Panc1 (cell line): Measurements from ENCODE around the gene UBAP1.

Experiments
- CTCF ChIP-seq: fragments of 450-650 bp; IDR thresholded peaks from 2 replicates; pipeline ENCODE4 v1.5.1; 2017; ENCODE audit warnings: mild to moderate bottlenecking
- POLR2AphosphoS5 ChIP-seq: IDR thresholded peaks from 2 replicates; pipeline ENCODE4 v1.6.1; 2012; ENCODE audit warnings: mild to moderate bottlenecking, low read depth, low read length, moderate library complexity
- TCF7L2 ChIP-seq: IDR thresholded peaks from 2 replicates; pipeline ENCODE4 v1.6.1; 2011; ENCODE audit warnings: mild to moderate bottlenecking, low read depth, low read length, inconsistent platforms
- TF ChIP-seq, protein P1 (sequence below), 2 experiments: IDR thresholded peaks; 2 replicates each; pipeline ENCODE4 v1.6.1; 2011 to 2012; ENCODE audit warnings: low read depth in 2 of 2, control low read depth in 1 of 2, low read length in 1 of 2, mild to moderate bottlenecking in 1 of 2, moderate library complexity in 1 of 2; ENCODE audit not compliant: insufficient read depth in 1 of 2

GRCh38 chr9:34291023-34291422 lies 112.2 kb downstream of the UBAP1 start:
- no peak for TF ChIP-seq CTCF
- TF ChIP-seq, protein P1, sequence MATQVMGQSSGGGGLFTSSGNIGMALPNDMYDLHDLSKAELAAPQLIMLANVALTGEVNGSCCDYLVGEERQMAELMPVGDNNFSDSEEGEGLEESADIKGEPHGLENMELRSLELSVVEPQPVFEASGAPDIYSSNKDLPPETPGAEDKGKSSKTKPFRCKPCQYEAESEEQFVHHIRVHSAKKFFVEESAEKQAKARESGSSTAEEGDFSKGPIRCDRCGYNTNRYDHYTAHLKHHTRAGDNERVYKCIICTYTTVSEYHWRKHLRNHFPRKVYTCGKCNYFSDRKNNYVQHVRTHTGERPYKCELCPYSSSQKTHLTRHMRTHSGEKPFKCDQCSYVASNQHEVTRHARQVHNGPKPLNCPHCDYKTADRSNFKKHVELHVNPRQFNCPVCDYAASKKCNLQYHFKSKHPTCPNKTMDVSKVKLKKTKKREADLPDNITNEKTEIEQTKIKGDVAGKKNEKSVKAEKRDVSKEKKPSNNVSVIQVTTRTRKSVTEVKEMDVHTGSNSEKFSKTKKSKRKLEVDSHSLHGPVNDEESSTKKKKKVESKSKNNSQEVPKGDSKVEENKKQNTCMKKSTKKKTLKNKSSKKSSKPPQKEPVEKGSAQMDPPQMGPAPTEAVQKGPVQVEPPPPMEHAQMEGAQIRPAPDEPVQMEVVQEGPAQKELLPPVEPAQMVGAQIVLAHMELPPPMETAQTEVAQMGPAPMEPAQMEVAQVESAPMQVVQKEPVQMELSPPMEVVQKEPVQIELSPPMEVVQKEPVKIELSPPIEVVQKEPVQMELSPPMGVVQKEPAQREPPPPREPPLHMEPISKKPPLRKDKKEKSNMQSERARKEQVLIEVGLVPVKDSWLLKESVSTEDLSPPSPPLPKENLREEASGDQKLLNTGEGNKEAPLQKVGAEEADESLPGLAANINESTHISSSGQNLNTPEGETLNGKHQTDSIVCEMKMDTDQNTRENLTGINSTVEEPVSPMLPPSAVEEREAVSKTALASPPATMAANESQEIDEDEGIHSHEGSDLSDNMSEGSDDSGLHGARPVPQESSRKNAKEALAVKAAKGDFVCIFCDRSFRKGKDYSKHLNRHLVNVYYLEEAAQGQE (IDR thresholded peaks at IDR 0.05; ENCODE audit: insufficient read depth in 1 of 2, low read depth in 2 of 2, low read length in 1 of 2) = no peak
- TF ChIP-seq POLR2AphosphoS5 = no peak
- TF ChIP-seq TCF7L2 = no peak
